ENCODE measurements around the gene ADGRG4. TPM values are rescaled to one million over a fixed set of nuclear protein-coding genes. Genes with fewer than 3 reads are reported as not detected.

ADGRG4 gene
- total RNA-seq, 1 donor from 2014 or later: under 0.01 TPM

- no peaks in the 10 kb centered on the region for H3K27me3 ChIP-seq (ENCODE audit: control insufficient read depth in 3 of 3, insufficient read depth in 3 of 3, low read length in 3 of 3)
- no peaks in the 10 kb centered on the region for H3K4me1 ChIP-seq (ENCODE audit: control insufficient read depth in 3 of 3, insufficient read depth in 3 of 3, low read length in 3 of 3)
- no peaks in the 10 kb centered on the region for H3K9me3 ChIP-seq (ENCODE audit: control insufficient read depth in 3 of 3, low read length in 3 of 3)
- no peak overlapping the region for H3K4me3 ChIP-seq (ENCODE audit: low read length in 3 of 3)
- no peaks in the 10 kb centered on the region for H3K36me3 ChIP-seq (ENCODE audit: control insufficient read depth in 3 of 3, insufficient read depth in 3 of 3, low read length in 3 of 3)
- H3K9ac ChIP-seq (ENCODE audit: low read depth in 1 of 3, low read length in 3 of 3): no peak overlapping the region
- no peak overlapping the region for H3K27ac ChIP-seq (ENCODE audit: low read depth, low read length)
Observed at GRCh38 chrX:136321532-136321931, 20.8 kb downstream of the ADGRG4 start.

- Histone ChIP-seq H3K36me3 (ENCODE audit: control insufficient read depth in 3 of 3, insufficient read depth in 3 of 3, low read length in 3 of 3) (no peaks in the 10 kb centered on the region), H3K4me3 (ENCODE audit: low read length in 3 of 3) (no peak overlapping the region), H3K9ac (ENCODE audit: low read depth in 1 of 3, low read length in 3 of 3) (no peak overlapping the region), H3K27me3 (ENCODE audit: control insufficient read depth in 3 of 3, insufficient read depth in 3 of 3, low read length in 3 of 3) (no peaks in the 10 kb centered on the region), H3K27ac (ENCODE audit: low read depth, low read length) (no peak overlapping the region), H3K4me1 (ENCODE audit: control insufficient read depth in 3 of 3, insufficient read depth in 3 of 3, low read length in 3 of 3) (no peaks in the 10 kb centered on the region), H3K9me3 (ENCODE audit: control insufficient read depth in 3 of 3, low read length in 3 of 3) (no peaks in the 10 kb centered on the region)
Observed at GRCh38 chrX:136322064-136322463, 21.3 kb downstream of the ADGRG4 start.

GRCh38 chrX:136325377-136325776 lies 24.6 kb downstream of the ADGRG4 start:
- Histone ChIP-seq H3K36me3 (ENCODE audit: control insufficient read depth in 3 of 3, insufficient read depth in 3 of 3, low read length in 3 of 3) (no peaks in the 10 kb centered on the region), H3K9ac (ENCODE audit: low read depth in 1 of 3, low read length in 3 of 3) (no peak overlapping the region), H3K4me1 (ENCODE audit: control insufficient read depth in 3 of 3, insufficient read depth in 3 of 3, low read length in 3 of 3) (no peaks in the 10 kb centered on the region), H3K4me3 (ENCODE audit: low read length in 3 of 3) (no peak overlapping the region), H3K27me3 (ENCODE audit: control insufficient read depth in 3 of 3, insufficient read depth in 3 of 3, low read length in 3 of 3) (no peaks in the 10 kb centered on the region), H3K27ac (ENCODE audit: low read depth, low read length) (no peak overlapping the region), H3K9me3 (ENCODE audit: control insufficient read depth in 3 of 3, low read length in 3 of 3) (no peaks in the 10 kb centered on the region)

- Histone ChIP-seq H3K27me3 (ENCODE audit: control insufficient read depth in 3 of 3, insufficient read depth in 3 of 3, low read length in 3 of 3) (no peaks in the 10 kb centered on the region), H3K36me3 (ENCODE audit: control insufficient read depth in 3 of 3, insufficient read depth in 3 of 3, low read length in 3 of 3) (no peaks in the 10 kb centered on the region), H3K4me3 (ENCODE audit: low read length in 3 of 3) (no peak overlapping the region), H3K4me1 (ENCODE audit: control insufficient read depth in 3 of 3, insufficient read depth in 3 of 3, low read length in 3 of 3) (no peaks in the 10 kb centered on the region), H3K9ac (ENCODE audit: low read depth in 1 of 3, low read length in 3 of 3) (no peak overlapping the region), H3K9me3 (ENCODE audit: control insufficient read depth in 3 of 3, low read length in 3 of 3) (no peaks in the 10 kb centered on the region), H3K27ac (ENCODE audit: low read depth, low read length) (no peak overlapping the region)
Observed at GRCh38 chrX:136328933-136329332, 28.2 kb downstream of the ADGRG4 start.

- H3K4me1 ChIP-seq (ENCODE audit: control insufficient read depth in 3 of 3, insufficient read depth in 3 of 3, low read length in 3 of 3): no peaks in the 10 kb centered on the region
- H3K27ac ChIP-seq (ENCODE audit: low read depth, low read length): no peak overlapping the region
- H3K27me3 ChIP-seq (ENCODE audit: control insufficient read depth in 3 of 3, insufficient read depth in 3 of 3, low read length in 3 of 3): peaks cover 0 to 5% (median 0%) of the 10 kb centered on the region in 3 donors
- no peaks in the 10 kb centered on the region for H3K36me3 ChIP-seq (ENCODE audit: control insufficient read depth in 3 of 3, insufficient read depth in 3 of 3, low read length in 3 of 3)
- H3K9me3 ChIP-seq (ENCODE audit: control insufficient read depth in 3 of 3, low read length in 3 of 3): no peaks in the 10 kb centered on the region
- no peak overlapping the region for H3K9ac ChIP-seq (ENCODE audit: low read depth in 1 of 3, low read length in 3 of 3)
- no peak overlapping the region for H3K4me3 ChIP-seq (ENCODE audit: low read length in 3 of 3)
Observed at GRCh38 chrX:136336623-136337022, 35.9 kb downstream of the ADGRG4 start.

- Histone ChIP-seq H3K9ac (ENCODE audit: low read depth in 1 of 3, low read length in 3 of 3) (no peak overlapping the region), H3K4me1 (ENCODE audit: control insufficient read depth in 3 of 3, insufficient read depth in 3 of 3, low read length in 3 of 3) (no peaks in the 10 kb centered on the region), H3K27ac (ENCODE audit: low read depth, low read length) (no peak overlapping the region), H3K36me3 (ENCODE audit: control insufficient read depth in 3 of 3, insufficient read depth in 3 of 3, low read length in 3 of 3) (no peaks in the 10 kb centered on the region), H3K9me3 (ENCODE audit: control insufficient read depth in 3 of 3, low read length in 3 of 3) (no peaks in the 10 kb centered on the region), H3K4me3 (ENCODE audit: low read length in 3 of 3) (no peak overlapping the region), H3K27me3 (ENCODE audit: control insufficient read depth in 3 of 3, insufficient read depth in 3 of 3, low read length in 3 of 3) (peaks cover 0 to 5% (median 0%) of the 10 kb centered on the region in 3 donors)
Observed at GRCh38 chrX:136339702-136340101, 38.9 kb downstream of the ADGRG4 start.

- H3K36me3 ChIP-seq (ENCODE audit: control insufficient read depth in 3 of 3, insufficient read depth in 3 of 3, low read length in 3 of 3): no peaks in the 10 kb centered on the region
- no peaks in the 10 kb centered on the region for H3K4me1 ChIP-seq (ENCODE audit: control insufficient read depth in 3 of 3, insufficient read depth in 3 of 3, low read length in 3 of 3)
- H3K27me3 ChIP-seq (ENCODE audit: control insufficient read depth in 3 of 3, insufficient read depth in 3 of 3, low read length in 3 of 3): peaks cover 0 to 6% (median 0%) of the 10 kb centered on the region in 3 donors
- no peak overlapping the region for H3K27ac ChIP-seq (ENCODE audit: low read depth, low read length)
- no peak overlapping the region for H3K9ac ChIP-seq (ENCODE audit: low read depth in 1 of 3, low read length in 3 of 3)
- H3K4me3 ChIP-seq (ENCODE audit: low read length in 3 of 3): no peak overlapping the region
- H3K9me3 ChIP-seq (ENCODE audit: control insufficient read depth in 3 of 3, low read length in 3 of 3): no peaks in the 10 kb centered on the region
Observed at GRCh38 chrX:136344320-136344719, 43.6 kb downstream of the ADGRG4 start.

- no peak overlapping the region for H3K9ac ChIP-seq (ENCODE audit: low read depth in 1 of 3, low read length in 3 of 3)
- no peak overlapping the region for H3K4me3 ChIP-seq (ENCODE audit: low read length in 3 of 3)
- H3K27me3 ChIP-seq (ENCODE audit: control insufficient read depth in 3 of 3, insufficient read depth in 3 of 3, low read length in 3 of 3): peaks cover 0 to 9% (median 0%) of the 10 kb centered on the region in 3 donors
- H3K27ac ChIP-seq (ENCODE audit: low read depth, low read length): no peak overlapping the region
- H3K4me1 ChIP-seq (ENCODE audit: control insufficient read depth in 3 of 3, insufficient read depth in 3 of 3, low read length in 3 of 3): no peaks in the 10 kb centered on the region
- H3K36me3 ChIP-seq (ENCODE audit: control insufficient read depth in 3 of 3, insufficient read depth in 3 of 3, low read length in 3 of 3): no peaks in the 10 kb centered on the region
- peaks cover 0 to 3% (median 0%) of the 10 kb centered on the region in 3 donors for H3K9me3 ChIP-seq (ENCODE audit: control insufficient read depth in 3 of 3, low read length in 3 of 3)
Observed at GRCh38 chrX:136346506-136346905, 45.7 kb downstream of the ADGRG4 start.

GRCh38 chrX:136347706-136348105 lies 46.9 kb downstream of the ADGRG4 start:
- no peak overlapping the region for H3K9ac ChIP-seq (ENCODE audit: low read depth in 1 of 3, low read length in 3 of 3)
- H3K4me1 ChIP-seq (ENCODE audit: control insufficient read depth in 3 of 3, insufficient read depth in 3 of 3, low read length in 3 of 3): no peaks in the 10 kb centered on the region
- H3K36me3 ChIP-seq (ENCODE audit: control insufficient read depth in 3 of 3, insufficient read depth in 3 of 3, low read length in 3 of 3): no peaks in the 10 kb centered on the region
- no peak overlapping the region for H3K4me3 ChIP-seq (ENCODE audit: low read length in 3 of 3)
- H3K27ac ChIP-seq (ENCODE audit: low read depth, low read length): no peak overlapping the region
- peaks cover 0 to 9% (median 0%) of the 10 kb centered on the region in 3 donors for H3K27me3 ChIP-seq (ENCODE audit: control insufficient read depth in 3 of 3, insufficient read depth in 3 of 3, low read length in 3 of 3)
- peaks cover 0 to 3% (median 0%) of the 10 kb centered on the region in 3 donors for H3K9me3 ChIP-seq (ENCODE audit: control insufficient read depth in 3 of 3, low read length in 3 of 3)

GRCh38 chrX:136353526-136354093 lies 52.8 kb downstream of the ADGRG4 start:
- Histone ChIP-seq H3K4me1 (ENCODE audit: control insufficient read depth in 3 of 3, insufficient read depth in 3 of 3, low read length in 3 of 3) (no peaks in the 10 kb centered on the region), H3K9me3 (ENCODE audit: control insufficient read depth in 3 of 3, low read length in 3 of 3) (peaks cover 0 to 3% (median 0%) of the 10 kb centered on the region in 3 donors), H3K27me3 (ENCODE audit: control insufficient read depth in 3 of 3, insufficient read depth in 3 of 3, low read length in 3 of 3) (peaks cover 0 to 6% (median 0%) of the 10 kb centered on the region in 3 donors), H3K27ac (ENCODE audit: low read depth, low read length) (no peak overlapping the region), H3K4me3 (ENCODE audit: low read length in 3 of 3) (no peak overlapping the region), H3K36me3 (ENCODE audit: control insufficient read depth in 3 of 3, insufficient read depth in 3 of 3, low read length in 3 of 3) (no peaks in the 10 kb centered on the region), H3K9ac (ENCODE audit: low read depth in 1 of 3, low read length in 3 of 3) (no peak overlapping the region)

All from skeletal muscle tissue (tissue), 4 donors.